ENCODE data around the gene TOLLIP. TPM values are rescaled to one million over a fixed set of nuclear protein-coding genes. Genes with fewer than 3 reads are reported as not detected.
"Not testable (repeated sequence)": the region's sequence is repeated elsewhere in the genome, so short reads cannot be mapped to it uniquely, and the experiment has no call there.

TOLLIP gene
- total and polyA plus RNA-seq, 5 donors, result 32.6 to 53.6 (median 45.1) TPM

- Histone ChIP-seq H3K4me1 (ENCODE audit: control insufficient read depth, insufficient read depth, low read length) (no peaks in the 10 kb centered on the region), H3K9me3 (ENCODE audit: control insufficient read depth, low read length) (no peaks in the 10 kb centered on the region), H3K27me3 (ENCODE audit: control insufficient read depth, insufficient read depth) (no peaks in the 10 kb centered on the region), H3K4me3 (ENCODE audit: low read length) (no peak overlapping the region), H3K27ac (ENCODE audit: low read length) (no peak overlapping the region)
- no peak for ATAC-seq
- intact Hi-C loops (cut with DNase I), result no loop called here
- 61% methylated on average over 22 of the region's 22 CpGs for WGBS
- no peak for DNase-seq
Measured at GRCh38 chr11:1350086-1350725, 40.8 kb upstream of the TOLLIP start.

- no peak overlapping the region for H3K4me3 ChIP-seq (ENCODE audit: low read length)
- ATAC-seq (no peak), DNase-seq (no peak)
- no peaks in the 10 kb centered on the region for H3K4me1 ChIP-seq (ENCODE audit: control insufficient read depth, insufficient read depth, low read length)
- no peaks in the 10 kb centered on the region for H3K27me3 ChIP-seq (ENCODE audit: control insufficient read depth, insufficient read depth)
- intact Hi-C loops (cut with DNase I), result no loop called here
- 74% methylated on average over 29 of the region's 29 CpGs for WGBS
- H3K27ac ChIP-seq (ENCODE audit: low read length), result no peak overlapping the region
- no peaks in the 10 kb centered on the region for H3K9me3 ChIP-seq (ENCODE audit: control insufficient read depth, low read length)
Measured at GRCh38 chr11:1349327-1350041, 40.1 kb upstream of the TOLLIP start.

DNA sequence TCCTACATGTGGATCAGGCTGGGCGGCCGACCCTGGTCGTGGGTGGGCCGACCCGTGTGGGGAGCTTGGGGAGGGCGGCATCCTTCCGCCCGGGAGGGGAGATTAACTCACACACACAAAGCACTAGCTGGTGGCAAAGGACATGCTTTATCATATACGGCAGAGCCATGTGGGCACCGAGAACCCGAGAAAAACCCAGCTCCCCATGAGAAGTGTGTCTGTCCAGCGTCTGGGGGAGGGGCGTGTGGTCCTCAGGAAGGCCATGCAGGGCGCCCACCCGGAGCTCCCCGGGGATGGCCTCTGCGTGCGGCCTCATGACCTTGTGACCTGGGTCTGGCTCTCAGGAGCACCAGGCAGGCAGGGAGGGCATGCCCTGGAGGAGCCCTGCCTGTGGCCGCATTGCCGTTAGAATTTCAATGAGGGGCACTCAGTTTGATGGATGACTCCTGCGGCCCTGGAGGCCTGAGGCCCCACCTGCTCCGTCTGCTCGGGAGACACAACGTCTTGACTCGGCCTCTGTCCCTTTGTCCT lies 39.4 kb upstream of the TOLLIP start:
- Histone ChIP-seq H3K27me3 (ENCODE audit: control insufficient read depth, insufficient read depth) (no peaks in the 10 kb centered on the region), H3K4me3 (ENCODE audit: low read length) (no peak overlapping the region), H3K9me3 (ENCODE audit: control insufficient read depth, low read length) (no peaks in the 10 kb centered on the region), H3K27ac (ENCODE audit: low read length) (no peak overlapping the region), H3K4me1 (ENCODE audit: control insufficient read depth, insufficient read depth, low read length) (no peaks in the 10 kb centered on the region)
- WGBS, result 46% methylated on average over 25 of the region's 25 CpGs
- DNase-seq, result no peak
- no peak for ATAC-seq
- intact Hi-C loops (cut with DNase I), result no loop called here

GRCh38 chr11:1348146-1348795 lies 38.8 kb upstream of the TOLLIP start:
- whole genome bisulfite sequencing, result 89% methylated on average over 14 of the region's 14 CpGs
- no peaks in the 10 kb centered on the region for H3K9me3 ChIP-seq (ENCODE audit: control insufficient read depth, low read length)
- no peaks in the 10 kb centered on the region for H3K4me1 ChIP-seq (ENCODE audit: control insufficient read depth, insufficient read depth, low read length)
- no peaks in the 10 kb centered on the region for H3K27me3 ChIP-seq (ENCODE audit: control insufficient read depth, insufficient read depth)
- H3K4me3 ChIP-seq (ENCODE audit: low read length), result no peak overlapping the region
- no peak for ATAC-seq
- intact Hi-C loops (cut with DNase I), result no loop called here
- no peak for DNase-seq
- no peak overlapping the region for H3K27ac ChIP-seq (ENCODE audit: low read length)

DNA sequence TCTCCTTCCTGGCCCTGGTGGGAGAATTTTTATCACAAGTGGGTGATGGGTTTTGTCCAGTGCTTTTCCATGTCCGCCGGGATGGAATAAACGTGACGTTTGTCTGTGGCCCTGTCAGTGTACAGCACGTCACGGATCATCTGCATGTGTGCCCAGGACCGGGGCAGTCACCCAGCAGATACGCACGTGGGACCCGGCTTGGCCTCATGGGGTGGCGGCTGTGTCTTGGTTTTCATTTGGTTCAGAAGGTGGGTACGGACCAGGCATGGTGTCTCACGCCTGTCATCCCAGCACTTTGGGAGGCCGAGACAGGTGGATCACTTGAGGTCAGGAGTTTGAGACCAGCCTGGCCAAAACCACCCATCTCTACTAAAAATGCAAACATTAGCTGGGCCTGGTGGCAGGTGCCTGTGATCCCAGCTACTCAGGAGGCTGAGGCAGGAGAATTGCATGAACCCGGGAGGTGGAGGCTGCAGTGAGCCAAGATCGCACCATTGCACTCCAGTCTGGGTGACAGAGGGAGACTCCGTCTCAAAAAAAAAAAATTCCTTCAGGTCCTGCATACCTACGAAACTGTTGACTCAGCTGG lies 38.1 kb upstream of the TOLLIP start:
- H3K4me3 ChIP-seq (ENCODE audit: low read length); H3K9me3 ChIP-seq (ENCODE audit: control insufficient read depth, low read length); intact Hi-C loops (cut with DNase I); H3K4me1 ChIP-seq (ENCODE audit: control insufficient read depth, insufficient read depth, low read length); DNase-seq; H3K27ac ChIP-seq (ENCODE audit: low read length); H3K27me3 ChIP-seq (ENCODE audit: control insufficient read depth, insufficient read depth); ATAC-seq: not testable (repeated sequence)
- 93% methylated on average over 18 of the region's 18 CpGs for WGBS

DNA sequence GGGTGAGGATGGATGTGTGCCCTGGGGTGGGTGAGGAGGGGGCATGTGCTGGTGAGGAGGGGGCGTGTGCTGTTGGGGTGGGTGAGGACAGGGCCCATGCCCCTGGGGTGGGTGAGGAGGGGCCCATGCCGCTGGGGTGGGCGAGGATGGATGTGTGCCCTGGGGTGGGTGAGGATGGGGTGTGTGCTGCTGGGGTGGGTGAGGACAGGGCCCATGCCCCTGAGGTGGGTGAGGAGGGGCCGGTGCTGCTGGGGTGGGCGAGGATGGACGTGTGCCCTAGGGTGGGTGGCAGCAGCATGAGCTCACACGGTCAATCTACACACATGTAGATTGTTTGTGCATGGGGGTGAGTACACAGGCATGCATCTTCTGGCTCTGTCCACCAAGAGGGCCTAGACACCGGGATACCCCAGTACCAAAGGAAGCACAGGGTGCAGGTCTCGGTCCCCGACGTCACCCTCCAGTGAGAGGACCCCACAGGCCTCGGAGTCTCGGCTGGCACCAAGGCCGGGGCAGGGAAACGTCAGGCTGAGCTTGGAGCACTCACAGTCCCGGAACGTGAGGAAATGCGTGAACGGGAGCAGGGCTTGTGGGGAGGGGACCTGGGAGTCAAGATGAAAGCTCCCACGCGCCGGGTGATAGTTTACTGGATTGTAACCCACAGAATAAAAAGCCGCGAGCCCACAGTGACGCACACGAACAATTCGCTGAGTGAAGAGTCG lies 37.4 kb upstream of the TOLLIP start:
- WGBS, result 86% methylated on average over 28 of the region's 28 CpGs
- intact Hi-C loops (cut with DNase I), result no loop called here
- no peak for ATAC-seq

DNA sequence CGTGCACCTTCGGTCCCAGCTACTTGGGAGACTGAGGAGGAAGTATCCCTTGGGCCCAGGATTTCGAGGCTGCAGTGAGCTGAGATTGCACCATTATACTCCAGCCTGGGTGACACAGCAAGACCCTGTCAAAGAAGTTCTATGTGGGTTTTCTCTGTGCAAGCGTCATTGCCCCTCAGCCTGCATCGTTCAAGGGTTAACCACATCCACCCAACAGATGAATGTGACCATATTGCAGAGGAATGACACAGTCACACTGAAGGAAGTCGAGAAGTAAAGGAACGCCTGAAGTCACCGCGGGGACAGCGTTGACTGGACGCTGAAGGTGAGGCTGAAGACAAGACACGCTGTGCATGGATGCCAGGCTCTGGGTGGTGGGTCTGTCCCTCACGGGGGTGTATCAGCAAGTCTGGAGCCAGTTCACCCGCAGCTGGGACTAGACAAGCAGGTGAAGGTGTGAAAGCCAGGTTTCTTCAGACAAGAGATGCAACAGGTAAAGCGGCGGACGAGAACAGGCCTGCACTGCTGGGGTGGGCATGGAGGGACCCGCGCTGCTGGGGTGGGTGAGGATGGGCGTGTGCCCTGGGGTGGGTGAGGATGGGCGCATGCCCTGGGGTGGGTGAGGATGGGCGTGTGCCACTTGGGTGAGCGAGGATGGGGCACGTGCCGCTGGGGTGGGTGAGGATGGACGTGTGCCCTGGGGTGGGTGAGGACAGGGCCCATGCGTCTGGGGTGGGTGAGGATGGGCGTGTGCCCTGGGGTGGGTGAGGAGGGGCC lies 36.5 kb upstream of the TOLLIP start:
- H3K9me3 ChIP-seq (ENCODE audit: control insufficient read depth, low read length), result no peaks in the 10 kb centered on the region
- DNase-seq (no peak), ATAC-seq (no peak)
- 83% methylated on average over 28 of the region's 28 CpGs for WGBS
- H3K27me3 ChIP-seq (ENCODE audit: control insufficient read depth, insufficient read depth), result no peaks in the 10 kb centered on the region
- H3K27ac ChIP-seq (ENCODE audit: low read length), result no peak overlapping the region
- H3K4me3 ChIP-seq (ENCODE audit: low read length), result no peak overlapping the region
- intact Hi-C loops (cut with DNase I), result no loop called here
- H3K4me1 ChIP-seq (ENCODE audit: control insufficient read depth, insufficient read depth, low read length), result no peaks in the 10 kb centered on the region

More for the DNA sequence above, 37.4 kb upstream of the TOLLIP start:
- no peak overlapping the region for H3K4me3 ChIP-seq (ENCODE audit: low read length)
- no peaks in the 10 kb centered on the region for H3K27me3 ChIP-seq (ENCODE audit: control insufficient read depth, insufficient read depth)
- H3K27ac ChIP-seq (ENCODE audit: low read length), result no peak overlapping the region
- H3K9me3 ChIP-seq (ENCODE audit: control insufficient read depth, low read length), result no peaks in the 10 kb centered on the region
- H3K4me1 ChIP-seq (ENCODE audit: control insufficient read depth, insufficient read depth, low read length), result no peaks in the 10 kb centered on the region
- no peak for DNase-seq

- intact Hi-C loops (cut with DNase I), result no loop called here
- Histone ChIP-seq H3K4me1 (ENCODE audit: control insufficient read depth, insufficient read depth, low read length) (no peaks in the 10 kb centered on the region), H3K9me3 (ENCODE audit: control insufficient read depth, low read length) (no peaks in the 10 kb centered on the region), H3K4me3 (ENCODE audit: low read length) (no peak overlapping the region), H3K27me3 (ENCODE audit: control insufficient read depth, insufficient read depth) (no peaks in the 10 kb centered on the region), H3K27ac (ENCODE audit: low read length) (no peak overlapping the region)
- ATAC-seq (no peak), DNase-seq (no peak)
- 82% methylated on average over 26 of the region's 26 CpGs for WGBS
Measured at GRCh38 chr11:1344056-1344635, 34.7 kb upstream of the TOLLIP start.

GRCh38 chr11:1343391-1344055 lies 34.1 kb upstream of the TOLLIP start:
- intact Hi-C loops (cut with DNase I), result no loop called here
- Histone ChIP-seq H3K4me1 (ENCODE audit: control insufficient read depth, insufficient read depth, low read length) (no peaks in the 10 kb centered on the region), H3K4me3 (ENCODE audit: low read length) (no peak overlapping the region), H3K9me3 (ENCODE audit: control insufficient read depth, low read length) (no peaks in the 10 kb centered on the region), H3K27ac (ENCODE audit: low read length) (no peak overlapping the region), H3K27me3 (ENCODE audit: control insufficient read depth, insufficient read depth) (no peaks in the 10 kb centered on the region)
- ATAC-seq (no peak), DNase-seq (no peak)
- 76% methylated on average over 25 of the region's 25 CpGs for WGBS
